Activated CD4-positive, CD25-positive, alpha-beta regulatory T cell treated with anti-CD3 and anti-CD28 coated beads, Interleukin-2, amount 50 U/mL, for 24 hours (primary cell): Measurements from ENCODE around the gene WNT2B.
A peak's percentile ranks its signal among the peaks of the same experiment; 100 is the strongest.

ENCODE experiments used
- ATAC-seq, 2 donors: fragments of 150-1000 bp; cut with Tn5 transposase; one replicate each; pipeline ENCODE4 v1.10.0; 2021; ENCODE audit warnings: mild to moderate bottlenecking in 1 of 2, moderate library complexity in 1 of 2

WNT2B gene

GRCh38 chr1:112529301-112529700, 20.5 kb downstream of the WNT2B start:
- ATAC-seq = no peak

GRCh38 chr1:112530832-112531231, 22.1 kb downstream of the WNT2B start:
- ATAC-seq = no peak

DNA sequence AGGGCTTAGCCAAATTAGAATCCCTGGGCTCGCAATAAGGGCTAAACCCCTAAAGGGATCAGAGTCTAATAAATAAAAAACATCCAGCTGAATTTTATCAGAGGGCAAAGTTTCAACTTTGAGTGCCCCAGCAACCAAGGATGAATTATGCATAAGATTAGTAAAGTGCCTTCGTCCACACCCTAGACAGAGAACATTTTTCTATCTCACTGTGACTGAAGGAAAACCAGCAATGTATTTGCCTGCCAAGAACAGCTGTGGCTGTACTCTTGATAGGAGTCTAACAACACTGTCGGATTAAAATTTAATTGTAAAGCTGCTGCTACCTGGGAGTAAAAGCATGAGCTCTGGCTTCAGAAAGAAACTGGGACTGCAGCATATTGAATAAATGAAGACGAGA, 23.3 kb downstream of the WNT2B start:
- no peak for ATAC-seq

GRCh38 chr1:112533029-112533428, 24.3 kb downstream of the WNT2B start:
- no peak for ATAC-seq

GRCh38 chr1:112536561-112536960, 27.8 kb downstream of the WNT2B start:
- no peak for ATAC-seq

- ATAC-seq = no peak
Measured at GRCh38 chr1:112537456-112537855, 28.7 kb downstream of the WNT2B start.

DNA sequence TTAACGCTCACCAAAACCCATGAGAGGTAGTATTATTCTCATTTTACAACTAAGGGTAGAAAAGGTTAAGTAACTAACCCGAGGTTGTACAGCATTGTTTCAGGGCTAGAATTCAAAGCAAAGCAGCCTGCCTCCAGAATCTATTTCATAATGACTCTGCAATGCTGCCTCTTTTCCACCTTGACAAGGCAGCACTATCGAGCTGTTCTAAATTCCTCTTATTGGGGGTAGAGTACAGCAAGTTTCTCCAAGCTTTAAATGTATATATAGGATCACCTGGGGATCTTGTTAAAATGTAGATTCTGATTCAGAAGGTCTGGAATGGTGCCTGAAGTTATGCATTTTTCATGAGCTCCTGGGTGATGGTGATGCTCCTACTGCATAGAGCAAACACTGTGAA, 30.1 kb downstream of the WNT2B start:
- ATAC-seq = no peak

DNA sequence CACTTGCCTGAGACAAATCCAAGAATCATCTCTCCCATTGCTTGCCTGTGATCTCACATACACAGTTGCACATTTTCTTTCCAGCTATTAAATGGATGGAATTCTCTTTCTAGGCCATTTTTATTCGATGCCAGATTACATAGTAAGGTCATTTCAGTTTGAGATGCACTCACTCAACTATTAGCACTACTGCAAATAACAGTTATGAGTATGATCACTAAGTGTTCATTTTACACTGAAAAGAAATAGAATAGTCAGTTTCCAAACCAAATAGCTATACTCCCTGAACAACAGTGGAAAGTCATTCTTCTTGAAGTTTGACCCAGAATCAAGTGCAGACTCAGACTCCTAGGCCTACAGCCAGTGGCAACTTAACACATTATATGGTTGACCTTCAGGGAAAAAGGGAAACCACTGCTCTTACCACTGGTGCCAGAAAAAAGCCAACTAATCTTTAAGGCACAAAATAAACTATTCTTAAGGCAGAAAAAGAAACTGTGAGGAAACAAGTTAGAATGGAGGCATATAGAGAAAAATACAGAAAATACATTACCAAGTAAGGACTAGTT, 31.5 kb downstream of the WNT2B start:
- ATAC-seq = no peak

DNA sequence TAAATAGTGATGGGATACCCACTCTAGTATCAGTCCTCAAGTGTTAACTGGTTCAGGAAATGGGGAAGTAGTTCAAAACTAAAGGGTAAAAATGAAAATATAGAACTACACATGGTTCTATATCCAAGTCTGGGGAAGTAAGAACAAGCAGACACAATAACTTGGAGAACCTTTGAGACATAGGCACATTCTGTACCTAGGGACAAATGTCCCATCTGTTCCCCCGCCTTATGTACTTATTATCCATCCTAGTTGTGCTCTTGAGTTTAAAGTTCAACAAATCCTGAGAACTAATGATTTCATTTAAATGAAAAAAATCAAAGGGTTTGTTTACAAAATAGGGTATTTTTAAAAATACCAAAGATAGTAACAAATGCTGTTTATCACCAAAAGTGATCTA, 32.5 kb downstream of the WNT2B start:
- no peak for ATAC-seq

GRCh38 chr1:112542206-112542973, 33.6 kb downstream of the WNT2B start:
- no peak for ATAC-seq

- ATAC-seq = peak in 1 of 2 donors; percentile 27
Measured at GRCh38 chr1:112544011-112544688, 35.4 kb downstream of the WNT2B start.

DNA sequence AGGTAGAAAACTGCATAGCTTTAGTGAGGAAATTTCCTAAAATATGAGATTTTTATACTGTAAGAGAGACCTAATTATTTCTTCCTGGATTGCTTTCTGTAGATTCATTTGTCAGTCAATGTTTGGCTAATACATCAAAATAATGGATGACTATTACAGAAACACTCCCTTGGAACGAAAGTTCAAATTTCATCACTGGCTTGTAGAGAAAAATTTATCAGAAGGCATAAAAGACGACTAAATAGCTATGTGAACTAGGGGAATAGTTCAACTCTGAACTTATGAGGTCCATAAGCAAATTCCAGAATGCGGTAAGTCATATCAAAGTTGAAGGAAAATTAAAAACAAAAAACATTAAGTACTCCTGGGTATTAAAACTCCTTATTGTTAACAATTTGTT, 36.0 kb downstream of the WNT2B start:
- ATAC-seq = no peak

DNA sequence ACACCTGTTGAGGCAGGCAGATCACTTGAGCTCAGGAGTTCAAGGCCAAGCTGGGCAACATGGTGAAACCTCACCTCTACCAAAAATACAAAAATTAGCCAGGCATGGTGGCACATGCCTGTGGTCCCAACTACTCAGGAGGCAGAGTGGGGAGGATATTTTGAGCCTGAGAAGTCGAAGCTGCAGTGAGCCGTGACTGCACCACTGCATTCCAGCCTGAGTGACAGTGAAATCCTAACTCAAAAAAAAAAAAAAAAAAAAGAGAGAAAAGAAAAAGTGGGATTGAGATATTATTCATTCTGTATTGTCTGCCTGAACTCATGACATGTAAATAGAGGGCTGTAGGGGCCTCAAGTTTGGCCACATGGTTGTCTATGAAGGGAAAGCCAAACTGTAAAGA, 37.3 kb downstream of the WNT2B start:
- no peak for ATAC-seq

DNA sequence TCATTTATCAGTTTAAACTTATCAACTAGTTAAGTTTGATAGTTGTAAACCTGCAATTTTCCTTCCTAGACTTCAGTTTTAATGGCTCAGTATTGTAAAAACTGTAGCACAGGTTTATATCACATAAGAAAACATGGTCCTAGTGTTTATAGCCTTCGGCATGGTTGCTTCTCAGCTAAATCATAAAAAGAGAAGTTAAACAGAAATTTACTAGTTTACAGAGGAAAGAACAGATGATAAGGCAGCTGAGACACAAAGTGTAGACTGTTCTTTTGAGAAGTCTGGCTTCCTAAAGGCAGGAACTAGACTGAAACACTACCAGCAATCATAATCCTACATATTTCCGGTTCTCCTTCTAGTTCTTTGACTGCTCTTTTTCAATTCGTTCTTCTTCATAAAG, 39.8 kb downstream of the WNT2B start:
- ATAC-seq = no peak

DNA sequence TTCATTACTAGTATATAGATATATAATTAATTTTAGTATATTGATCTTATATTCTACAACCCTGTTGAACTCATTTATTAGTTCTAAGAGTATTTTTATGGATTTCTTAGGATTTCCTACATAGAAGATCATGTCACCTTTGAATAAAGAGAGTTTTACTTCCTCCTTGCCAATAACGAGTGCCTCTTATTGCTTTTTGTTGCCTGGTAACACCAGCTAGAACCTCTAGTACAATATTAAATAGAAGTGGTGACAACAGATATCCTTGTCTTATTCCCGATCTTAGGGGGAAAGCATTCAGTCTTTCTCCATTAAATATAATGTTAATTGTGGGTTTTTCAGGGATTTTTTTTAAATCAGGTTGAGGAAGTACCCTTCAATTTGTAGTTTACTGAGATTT, 40.8 kb downstream of the WNT2B start:
- no peak for ATAC-seq

GRCh38 chr1:112554411-112554810, 45.6 kb downstream of the WNT2B start:
- no peak for ATAC-seq

- peak; percentile 21 to 63 for ATAC-seq
Measured at GRCh38 chr1:112557385-112557784, 48.6 kb downstream of the WNT2B start.

GRCh38 chr1:112558634-112559033, 49.9 kb downstream of the WNT2B start:
- no peak for ATAC-seq

DNA sequence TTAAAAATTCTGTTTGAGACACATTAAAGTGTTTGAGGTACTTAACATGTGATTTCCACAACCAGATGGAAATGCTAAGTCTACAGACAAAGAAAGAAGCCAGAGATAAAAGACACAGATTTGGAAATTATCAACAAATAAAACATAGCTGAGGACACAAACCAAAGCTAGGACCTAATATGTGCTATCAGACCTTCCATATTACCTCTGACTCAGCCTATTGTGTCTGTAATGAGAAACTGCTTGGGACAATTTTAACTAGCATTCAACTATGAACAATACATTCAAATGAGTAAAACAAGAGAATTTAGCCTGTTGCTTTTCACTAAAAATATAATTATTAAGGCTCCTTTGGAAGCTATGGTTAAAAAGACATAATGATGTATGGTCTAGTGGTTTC, 54.6 kb downstream of the WNT2B start:
- ATAC-seq = no peak

DNA sequence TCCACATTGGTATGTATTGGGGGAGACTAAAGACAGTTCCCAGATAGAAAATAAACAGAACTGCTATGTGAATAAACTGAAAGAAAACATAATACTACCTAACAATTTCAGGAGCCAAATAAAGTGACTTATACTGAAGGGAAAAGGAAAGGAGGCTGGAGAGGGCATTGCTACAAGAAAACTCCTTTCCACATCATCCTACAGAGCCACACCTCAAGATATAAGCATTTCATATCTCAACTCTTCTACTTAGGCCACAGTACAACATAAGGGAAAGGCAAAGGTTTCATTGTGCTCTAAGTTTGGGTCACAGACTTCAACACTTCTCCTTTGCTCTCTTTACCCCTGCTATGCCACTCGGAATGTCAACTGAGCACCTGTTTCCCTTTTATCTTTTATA, 55.3 kb downstream of the WNT2B start:
- no peak for ATAC-seq

GRCh38 chr1:112565800-112566199, 57.0 kb downstream of the WNT2B start:
- ATAC-seq = no peak

- no peak for ATAC-seq
Measured at GRCh38 chr1:112575154-112575804, 66.5 kb downstream of the WNT2B start.

GRCh38 chr1:112576240-112576639, 67.5 kb downstream of the WNT2B start:
- no peak for ATAC-seq
